ENCODE results near the gene CCDC15.
"Not testable (repeated sequence)": the region's sequence is repeated elsewhere in the genome, so short reads cannot be mapped to it uniquely, and the experiment has no call there.

- not testable (repeated sequence) for TF ChIP-seq CTCF, POLR2AphosphoS5, EP300 (IDR thresholded peaks at IDR 0.05)
These were observed 14.2 kb downstream of the CCDC15 start for GRCh38 chr11:124968197-124968596.
